GM18505 (cell line): ENCODE results near the gene POLA1.
"Not testable (repeated sequence)": the region's sequence is repeated elsewhere in the genome, so short reads cannot be mapped to it uniquely, and the experiment has no call there.

Experiments
- ATAC-seq: cut with Tn5 transposase; IDR thresholded peaks from one replicate; pipeline ENCODE4 v1.9.1; 2021; ENCODE audit not compliant: unreplicated experiment
- POLR2A ChIP-seq: IDR thresholded peaks from 4 replicates; pipeline ENCODE4 v1.6.1; 2011; ENCODE audit warnings: borderline replicate concordance; ENCODE audit not compliant: insufficient read depth, insufficient read length; ENCODE audit errors: extremely low read depth

Gene POLA1

DNA sequence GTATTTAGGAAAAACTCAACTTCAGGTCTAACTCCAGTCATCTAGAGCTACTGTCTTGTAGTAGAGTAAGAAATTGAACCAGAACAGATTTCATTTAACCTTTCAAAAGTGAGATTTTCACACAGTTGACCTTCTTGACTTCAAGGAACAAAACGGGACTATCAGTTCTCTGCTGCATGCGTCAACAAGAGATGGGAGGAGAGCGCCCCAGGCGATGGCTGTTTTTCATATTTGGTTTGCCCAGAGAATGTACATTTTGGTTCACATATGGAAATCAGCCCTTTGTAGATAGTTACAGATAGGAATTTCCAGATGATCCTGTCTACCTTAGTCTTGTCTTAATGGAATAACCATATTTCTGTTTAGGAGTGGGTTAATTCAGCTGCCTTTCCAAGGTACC lies 158.1 kb downstream of the POLA1 start:
- no peak for TF ChIP-seq POLR2A
- ATAC-seq: no peak

DNA sequence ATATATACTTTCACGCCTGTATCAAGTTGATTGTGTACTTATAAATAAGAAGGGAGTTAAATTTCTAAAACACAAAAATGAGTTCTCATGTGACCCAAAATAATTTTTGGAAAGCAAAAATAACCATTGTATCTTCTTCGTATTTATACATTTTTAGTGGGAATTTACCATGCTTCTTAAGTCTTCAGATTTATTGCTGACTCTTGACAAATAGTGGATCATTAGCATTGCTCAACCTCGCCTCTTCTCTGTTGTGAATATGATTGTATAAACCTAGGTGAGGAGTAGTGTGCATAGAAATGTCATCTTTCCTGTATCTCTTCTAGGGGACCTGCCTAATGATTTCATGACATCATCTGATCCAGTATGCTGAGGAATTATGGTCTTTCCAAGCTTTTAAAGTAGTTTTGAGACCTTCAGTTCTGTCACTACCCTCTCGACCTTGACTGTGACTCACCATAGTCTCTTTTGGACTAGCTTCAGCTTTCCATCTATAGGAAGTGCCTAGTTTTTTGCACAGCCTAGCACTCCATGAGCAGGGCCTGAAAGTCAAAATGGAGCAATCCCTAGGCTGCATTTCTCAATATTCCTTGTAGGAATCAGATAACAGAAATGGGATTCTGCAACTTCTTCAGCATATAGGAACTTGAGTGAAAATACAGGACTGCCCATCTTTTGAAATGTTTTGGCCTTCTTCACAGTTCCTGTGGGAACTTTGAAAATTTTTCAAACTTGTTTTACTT lies 164.5 kb downstream of the POLA1 start:
- ATAC-seq: no peak
- TF ChIP-seq POLR2A: no peak

DNA sequence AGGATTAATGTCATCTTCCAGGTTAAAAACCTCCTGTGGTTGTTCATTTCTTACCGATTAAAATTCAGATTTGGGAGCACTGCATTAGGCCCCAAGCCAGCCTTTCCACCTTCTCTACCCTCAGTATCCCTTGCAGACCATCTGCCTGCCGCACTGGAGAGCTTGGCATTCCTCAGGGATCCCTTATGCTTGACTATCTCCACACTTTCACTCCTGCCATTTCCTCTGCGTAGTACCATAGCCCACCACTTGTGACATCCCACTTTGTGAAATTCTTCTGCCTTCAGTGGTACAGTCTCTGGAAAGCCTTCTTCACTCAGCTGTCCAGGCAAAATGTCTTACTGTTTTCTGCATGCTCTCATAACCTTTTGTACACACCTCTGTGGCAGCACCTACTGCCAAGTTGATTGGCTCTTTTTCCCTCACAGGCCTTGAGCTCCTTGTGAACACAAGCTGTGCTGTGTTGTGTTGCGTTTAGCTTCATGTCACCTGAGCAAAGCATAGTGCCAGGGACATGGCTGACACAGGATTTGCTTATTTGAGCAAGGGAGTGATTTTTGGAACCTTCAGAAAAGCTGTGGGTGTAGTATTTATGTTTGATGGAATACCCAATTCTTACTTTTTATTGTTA lies 165.6 kb downstream of the POLA1 start:
- no peak for TF ChIP-seq POLR2A
- no peak for ATAC-seq

DNA sequence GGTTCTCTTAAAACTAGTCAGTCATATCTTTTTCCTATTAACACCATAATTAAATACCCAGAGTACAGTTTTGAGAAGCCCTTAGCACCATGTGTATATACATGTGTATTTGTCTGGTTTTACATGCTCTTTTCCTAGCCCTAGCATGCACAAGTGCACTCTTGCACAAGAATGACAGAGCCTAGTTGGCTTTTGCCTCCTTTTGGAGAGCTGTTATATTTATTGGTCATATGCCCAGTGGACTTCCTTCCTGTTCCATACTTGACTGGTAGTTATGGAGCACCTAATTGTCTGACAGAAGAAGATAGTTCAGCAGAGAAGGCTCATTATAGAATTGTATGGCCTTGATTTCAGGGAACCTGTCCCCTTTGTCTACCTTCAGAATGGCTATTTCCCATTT lies 166.4 kb downstream of the POLA1 start:
- no peak for TF ChIP-seq POLR2A
- no peak for ATAC-seq

DNA sequence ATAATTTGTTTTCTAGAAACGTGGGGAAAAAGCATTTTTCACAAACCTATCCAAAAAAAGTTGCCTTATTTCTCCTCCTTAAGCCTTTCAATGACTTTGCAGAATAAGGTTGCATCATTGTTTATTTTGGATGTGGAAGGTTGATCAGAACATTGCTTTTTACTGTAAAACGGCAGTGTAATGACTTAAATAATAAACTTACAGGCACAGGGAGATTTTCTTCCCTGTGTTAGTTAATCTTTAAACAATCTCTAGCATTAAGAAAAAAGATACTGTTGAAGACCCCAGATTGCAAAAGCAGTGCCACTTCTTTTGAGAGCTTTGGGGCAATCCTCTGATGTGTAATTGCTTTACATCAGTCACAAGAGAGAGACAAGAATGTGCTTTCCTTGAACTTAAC lies 168.6 kb downstream of the POLA1 start:
- ATAC-seq: no peak
- no peak for TF ChIP-seq POLR2A

DNA sequence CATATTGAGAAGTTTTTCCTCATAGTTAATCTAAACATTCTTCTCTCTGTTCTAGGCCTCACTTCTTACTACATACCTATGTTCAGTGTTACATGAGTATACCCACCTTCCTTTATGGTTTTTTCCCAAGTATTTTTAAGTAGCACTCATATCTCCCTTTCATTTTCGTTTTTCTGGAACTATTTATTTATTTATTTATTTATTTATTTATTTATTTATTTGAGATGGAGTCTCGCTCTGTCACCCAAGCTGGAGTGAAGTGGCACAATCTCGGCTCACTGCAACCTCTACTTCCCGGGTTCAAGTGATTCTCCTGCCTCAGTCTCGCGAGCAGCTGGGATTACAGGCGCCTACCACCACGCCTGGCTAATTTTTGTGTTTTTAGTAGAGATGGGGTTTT lies 170.1 kb downstream of the POLA1 start:
- not testable (repeated sequence) for ATAC-seq

DNA sequence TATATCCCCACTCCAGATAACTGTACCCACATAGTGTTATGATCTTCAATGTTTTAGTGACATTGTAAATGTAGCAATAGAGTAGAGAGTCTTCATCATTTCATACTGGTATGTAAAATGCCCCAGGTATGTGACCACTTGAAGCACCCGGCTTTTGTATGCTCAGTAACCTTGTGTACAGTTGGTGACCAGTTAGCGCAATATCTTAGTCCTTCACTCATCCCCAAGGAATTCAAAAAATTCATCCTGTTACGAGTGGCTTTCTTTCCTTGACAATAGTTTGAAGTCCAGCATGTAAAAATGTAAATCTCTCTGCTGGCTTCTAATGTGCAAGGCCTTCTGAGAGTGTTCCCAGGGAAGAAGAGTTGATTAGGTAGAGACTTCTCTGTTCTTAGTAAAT lies 176.4 kb downstream of the POLA1 start:
- TF ChIP-seq POLR2A: no peak
- no peak for ATAC-seq

DNA sequence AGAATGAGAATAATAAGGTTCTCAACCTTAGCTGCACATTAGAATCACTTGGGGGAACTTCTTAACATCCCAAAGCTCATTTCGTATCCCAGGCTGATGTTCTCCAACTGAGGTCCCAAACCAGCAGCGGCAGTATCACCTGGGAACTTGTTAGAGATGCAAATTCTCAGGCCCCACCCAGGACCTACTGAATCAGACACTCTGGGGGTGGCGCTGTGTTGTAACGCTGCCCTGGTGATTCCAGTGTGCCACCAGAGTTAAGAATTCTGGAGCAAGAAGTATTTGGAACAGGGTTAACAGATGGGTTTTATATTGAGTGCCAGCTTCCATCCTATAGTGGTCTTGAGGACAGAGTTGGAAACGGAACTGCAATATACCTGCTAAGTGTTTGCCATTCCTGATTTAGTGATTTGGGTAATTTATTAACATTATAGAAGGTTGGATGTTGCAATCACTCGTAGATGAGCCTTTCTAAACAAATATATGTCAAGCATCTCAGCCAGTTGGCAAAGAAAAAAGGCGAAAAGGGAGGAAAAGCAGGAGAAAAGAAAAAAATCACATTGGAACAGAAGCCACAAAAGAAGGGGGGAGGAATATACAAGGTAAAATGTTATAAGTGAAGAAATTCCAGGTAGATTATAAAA lies 181.0 kb downstream of the POLA1 start:
- no peak for ATAC-seq
- no peak for TF ChIP-seq POLR2A

DNA sequence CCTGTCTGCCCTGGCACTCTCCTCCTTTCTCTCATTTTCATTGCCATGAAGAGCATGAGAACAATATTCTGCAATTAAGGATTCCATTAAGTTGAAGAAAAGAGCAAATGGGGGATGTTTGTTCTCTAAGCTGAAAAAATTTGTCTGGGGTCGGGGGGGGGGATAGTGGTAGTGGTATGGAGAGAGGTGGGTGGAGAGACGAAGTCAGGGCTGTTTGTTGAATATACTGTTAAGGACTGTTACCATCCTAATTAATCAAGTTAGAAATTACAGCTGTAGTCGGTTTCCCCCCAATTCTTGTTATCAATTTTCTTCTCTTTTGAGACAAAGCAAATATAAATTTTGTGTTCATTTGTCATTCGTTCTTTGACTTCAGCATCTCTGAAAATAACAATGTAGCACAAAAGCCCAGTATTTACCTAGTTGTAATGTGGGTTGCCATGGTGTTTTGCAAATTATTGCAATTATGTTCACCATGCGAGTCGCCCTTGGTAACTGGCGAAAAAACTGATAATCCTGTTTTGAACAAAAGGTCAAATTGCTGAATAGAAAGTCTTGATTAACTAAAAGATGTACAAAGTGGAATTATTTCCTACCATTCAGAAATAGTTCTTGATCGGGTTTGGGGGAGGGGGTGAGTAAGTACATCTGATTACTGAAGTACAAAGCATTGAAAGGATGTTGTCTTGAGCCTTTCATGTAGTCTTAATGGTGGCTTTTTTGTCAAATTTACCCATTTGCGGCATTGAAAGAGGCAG lies 183.0 kb downstream of the POLA1 start:
- no peak for TF ChIP-seq POLR2A

DNA sequence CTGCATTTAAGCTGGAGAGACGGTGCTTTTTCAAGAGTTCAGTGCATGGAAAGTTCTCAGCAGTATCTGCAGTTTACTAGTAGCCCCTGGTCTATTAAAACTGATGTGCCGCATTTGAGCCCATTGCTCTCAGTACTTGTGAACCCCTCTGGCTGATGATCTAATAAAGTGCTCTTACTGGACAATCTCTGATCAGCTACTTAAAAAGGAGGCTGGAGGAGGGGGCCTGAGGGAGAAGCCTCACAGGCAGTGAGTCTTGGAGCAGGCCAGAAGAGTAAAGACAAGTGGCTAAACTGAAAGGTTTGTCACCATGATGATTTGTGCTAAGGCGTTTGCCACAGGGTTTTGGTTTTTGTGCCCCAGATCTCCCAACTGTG lies 183.6 kb downstream of the POLA1 start:
- TF ChIP-seq POLR2A: no peak
- ATAC-seq: no peak

More for the DNA sequence above, 183.0 kb downstream of the POLA1 start:
- no peak for ATAC-seq

DNA sequence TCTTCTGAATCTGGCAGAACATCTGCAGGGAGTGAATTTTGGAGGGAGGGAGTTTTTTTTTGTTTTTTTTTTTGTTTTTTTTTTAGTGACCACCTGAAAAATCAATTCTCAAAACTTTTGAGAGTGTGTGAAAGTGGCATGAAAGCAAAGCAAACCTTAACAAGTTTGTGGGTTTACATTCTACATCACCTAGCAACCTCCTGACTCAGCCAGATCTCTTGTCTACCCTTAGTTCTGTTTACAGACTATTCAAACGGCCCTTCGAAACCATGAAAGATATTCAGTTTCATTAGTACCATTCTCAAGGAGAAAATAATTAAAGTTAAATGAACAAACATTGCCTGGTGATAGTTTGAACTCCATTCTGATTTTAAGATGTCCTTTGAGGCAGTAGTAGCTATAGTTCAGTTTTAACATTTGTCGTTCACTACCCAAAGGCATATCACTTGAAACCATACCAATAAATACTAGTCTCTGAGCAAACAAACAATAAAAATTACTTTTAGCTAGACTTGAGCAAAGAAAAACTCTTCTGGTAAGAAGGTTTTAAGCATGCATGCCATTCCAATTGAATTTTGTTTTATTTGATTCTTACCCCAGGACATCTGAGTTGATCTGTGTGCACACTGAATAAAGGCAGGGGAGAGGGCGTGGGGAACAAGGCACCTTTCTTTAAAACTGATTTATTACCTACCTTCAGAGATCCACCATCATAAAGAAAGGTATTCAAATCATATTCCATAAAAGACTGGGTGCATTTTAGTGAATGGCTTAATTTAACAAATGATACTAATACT lies 184.3 kb downstream of the POLA1 start:
- no peak for TF ChIP-seq POLR2A
- no peak for ATAC-seq

DNA sequence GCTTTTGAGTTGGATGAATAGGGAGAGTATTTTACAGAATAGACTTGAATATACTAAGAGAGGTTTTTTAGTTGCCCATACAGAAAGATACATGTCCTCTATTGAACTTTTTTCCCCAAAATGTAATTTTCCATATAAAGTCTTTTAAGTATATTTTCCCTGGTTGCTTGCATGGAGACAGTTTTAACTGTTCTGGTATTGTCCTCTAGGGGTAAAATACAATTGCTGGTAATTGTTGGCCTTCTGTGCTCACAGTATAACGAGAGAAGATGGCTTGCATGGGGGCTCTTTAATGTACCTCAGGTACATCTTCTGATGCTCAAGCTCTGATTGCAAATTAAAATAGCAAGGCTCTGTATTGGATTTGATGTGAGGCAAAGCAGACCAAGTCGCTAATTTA lies 186.0 kb downstream of the POLA1 start:
- no peak for TF ChIP-seq POLR2A
- ATAC-seq: no peak

DNA sequence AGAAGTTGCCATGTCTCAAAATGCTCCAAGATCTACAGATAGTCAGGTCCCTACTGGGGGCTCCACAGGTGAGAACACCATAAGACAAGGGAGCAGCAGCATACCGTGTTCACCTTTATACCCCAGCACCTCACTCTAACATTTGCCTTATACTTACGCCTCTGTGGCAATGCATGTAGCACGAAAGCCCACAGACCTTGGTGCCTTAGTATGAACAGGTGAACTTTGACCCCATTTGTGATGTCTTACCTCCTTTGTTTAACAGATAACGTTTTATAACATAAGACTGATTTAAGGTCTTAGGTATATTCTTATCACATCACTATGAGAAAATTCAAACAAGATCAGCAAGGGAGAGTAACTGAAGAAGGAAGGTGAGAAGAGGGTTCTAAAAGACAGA lies 193.2 kb downstream of the POLA1 start:
- no peak for TF ChIP-seq POLR2A

More for the DNA sequence above, 193.2 kb downstream of the POLA1 start:
- ATAC-seq: no peak
